Activated CD4-positive, alpha-beta memory T cell treated with anti-CD3 and anti-CD28 coated beads for 36 hours (primary cell): ENCODE measurements around the gene TOB2. TPM values are rescaled to one million over a fixed set of nuclear protein-coding genes. Genes with fewer than 3 reads are reported as not detected.
"Not testable (repeated sequence)": the region's sequence is repeated elsewhere in the genome, so short reads cannot be mapped to it uniquely, and the experiment has no call there.

Experiments used
- CTCF ChIA-PET: fragments of 350-600 bp; sonication (Branson Sonifier 250); formaldehyde crosslinking; loops from one replicate; lab custom pipeline; 2021; ENCODE audit warnings: antibody characterized with exemption, inconsistent platforms; lab: Charles Lee
- POLR2A ChIA-PET: fragments of 350-600 bp; sonication (Branson Sonifier 250); formaldehyde crosslinking; loops from one replicate; lab custom pipeline; 2021; ENCODE audit warnings: antibody characterized with exemption; lab: Charles Lee
- DNase-seq: peaks from one replicate; pipeline ENCODE4 v3.0.0-alpha.2; 2020
- H3K27ac Mint-ChIP-seq: one replicate; pipeline ENCODE4 v1.8.0; 2021; ENCODE audit warnings: mixed read lengths
- H3K27me3 Mint-ChIP-seq: one replicate; pipeline ENCODE4 v1.8.0; 2021; ENCODE audit warnings: mixed read lengths
- H3K36me3 Mint-ChIP-seq: one replicate; pipeline ENCODE4 v1.8.0; 2021; ENCODE audit warnings: mixed read lengths
- H3K4me1 Mint-ChIP-seq: one replicate; pipeline ENCODE4 v1.8.0; 2021; ENCODE audit warnings: low read depth, mixed read lengths
- H3K4me3 Mint-ChIP-seq: one replicate; pipeline ENCODE4 v1.8.0; 2021; ENCODE audit warnings: mild to moderate bottlenecking, mixed read lengths
- H3K9me3 Mint-ChIP-seq: one replicate; pipeline ENCODE4 v1.8.0; 2021; ENCODE audit warnings: mixed read lengths
- intact Hi-C: fragments of 100-400 bp; cut with micrococcal nuclease; formaldehyde crosslinking; loops from one replicate; pipeline ENCODE4 v1.15.1; 2023
- total RNA-seq, 2 experiments: library from RNA; stranded (reverse); gene quantifications; one replicate each; pipeline ENCODE4 v1.2.3, GENCODE V29; 2021

Gene TOB2
- total RNA-seq, 2 experiments from 2014 or later: 34.2 TPM

DNA sequence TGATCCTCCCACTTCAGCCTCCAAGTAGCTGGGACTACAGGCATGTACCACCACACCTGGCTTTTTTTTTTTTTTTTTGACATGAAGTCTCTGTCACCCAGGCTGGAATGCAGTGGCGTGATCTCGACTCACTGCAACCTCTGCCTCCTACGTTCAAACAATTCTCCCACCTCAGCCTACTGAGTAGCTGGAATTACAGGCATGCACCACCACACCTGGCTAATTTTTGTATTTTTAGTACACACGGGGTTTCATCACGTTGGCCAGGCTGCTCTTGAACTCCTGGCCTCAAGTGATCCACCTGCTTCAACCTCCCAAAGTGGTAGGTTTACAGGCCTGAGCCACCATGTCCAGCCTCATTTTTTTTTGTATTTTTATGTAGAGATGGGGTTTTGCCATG lies 6.1 kb downstream of the TOB2 start:
- POLR2A ChIA-PET, H3K9me3 Mint-ChIP-seq, DNase-seq, H3K4me3 Mint-ChIP-seq, CTCF ChIA-PET, H3K27ac Mint-ChIP-seq, H3K27me3 Mint-ChIP-seq: not testable (repeated sequence)
- intact Hi-C loops: loop anchor here (10.0 kb wide), 1 partner anchor 346 kb away; the partner anchor contains the start of gene EP300
- H3K4me1 Mint-ChIP-seq: peaks cover 36% of the 10 kb centered on the region
- H3K36me3 Mint-ChIP-seq: peaks cover 36% of the 10 kb centered on the region

DNA sequence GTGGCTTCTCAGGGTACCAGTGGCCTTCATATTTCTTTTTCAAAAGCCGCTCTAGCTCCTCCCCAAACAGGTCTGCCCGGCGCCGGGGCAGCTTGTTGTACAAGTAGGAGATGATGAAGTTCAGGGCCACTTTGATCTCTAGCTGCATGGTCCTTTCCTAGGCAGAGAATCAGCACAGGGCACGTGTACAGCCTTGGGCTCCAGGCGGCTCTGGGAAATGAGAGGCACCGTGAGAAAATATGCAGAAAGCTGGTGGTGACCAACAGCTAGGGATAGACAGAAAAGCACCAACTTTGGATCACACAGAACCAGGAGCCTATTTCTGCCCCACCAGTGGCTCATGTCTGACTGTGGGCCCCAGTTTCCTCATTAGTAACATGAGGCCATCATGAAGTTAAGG lies 9.4 kb downstream of the TOB2 start:
- ChIA-PET POLR2A (interaction anchor here (0.5 to 2.0 kb wide), 4 partner anchors 9 to 21 kb away, joined by 3 to 12 read pairs (median 5); partner anchors contain the start of gene TOB2), CTCF (interaction anchor here (0.8 to 1.6 kb wide), 2 partner anchors 9 to 26 kb away, joined by 3 to 4 read pairs; no protein-coding TSS in a partner anchor)
- no peak overlapping the region for H3K4me3 Mint-ChIP-seq
- no peaks in the 10 kb centered on the region for H3K9me3 Mint-ChIP-seq
- no peak for DNase-seq
- H3K36me3 Mint-ChIP-seq: peaks cover 24% of the 10 kb centered on the region
- H3K4me1 Mint-ChIP-seq: peaks cover 18% of the 10 kb centered on the region
- no peak overlapping the region for H3K27ac Mint-ChIP-seq
- intact Hi-C loops: no loop called here
- H3K27me3 Mint-ChIP-seq: no peaks in the 10 kb centered on the region

DNA sequence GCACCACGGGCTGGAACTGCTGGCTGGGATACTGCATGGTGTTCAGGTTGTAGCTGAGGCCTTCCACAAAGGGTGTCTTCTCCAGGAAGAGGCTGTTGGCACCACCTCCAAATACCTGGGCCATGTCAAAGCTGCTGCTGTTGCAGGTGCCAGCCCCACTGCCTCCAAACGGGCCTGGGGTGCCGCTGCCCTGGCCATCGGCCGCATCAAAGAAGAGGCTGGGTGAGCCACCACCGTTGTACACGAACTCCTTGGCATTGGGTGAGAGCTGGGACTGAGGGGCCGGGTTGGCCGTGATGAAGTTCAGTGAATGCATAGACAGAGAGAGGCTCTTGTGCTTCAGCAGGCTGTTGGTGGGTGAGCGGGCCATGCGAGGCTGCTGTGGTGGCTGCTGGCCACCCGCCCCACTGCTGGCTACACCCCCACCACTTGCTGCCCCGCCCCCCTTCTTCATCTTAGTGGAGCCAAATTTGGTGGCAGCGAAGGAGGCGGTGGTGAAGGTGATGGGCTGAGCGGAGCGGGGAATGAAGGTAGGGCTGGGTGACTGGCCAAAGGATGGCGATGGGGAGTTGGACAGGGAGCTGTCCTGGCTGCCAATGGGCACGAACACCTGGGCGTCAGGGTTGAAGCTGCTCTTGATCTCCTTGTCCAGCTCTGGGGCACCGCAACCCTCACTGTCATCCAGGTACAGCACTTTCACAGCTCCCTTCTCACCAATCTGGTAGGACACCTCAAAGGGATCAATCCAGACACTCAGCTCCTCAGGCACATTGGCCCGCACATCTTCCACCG lies 10.1 kb downstream of the TOB2 start:
- no peak for DNase-seq
- ChIA-PET POLR2A (interaction anchor here (0.5 to 2.0 kb wide), 5 partner anchors 9 to 21 kb away, joined by 3 to 12 read pairs (median 3); partner anchors contain the start of gene TOB2), CTCF (interaction anchor here (0.8 to 1.7 kb wide), 3 partner anchors 9 to 33 kb away, joined by 3 to 4 read pairs (median 4); no protein-coding TSS in a partner anchor)
- no peaks in the 10 kb centered on the region for H3K27me3 Mint-ChIP-seq
- H3K9me3 Mint-ChIP-seq: no peaks in the 10 kb centered on the region
- no peak overlapping the region for H3K27ac Mint-ChIP-seq
- intact Hi-C loops: no loop called here
- no peak overlapping the region for H3K4me3 Mint-ChIP-seq
- peaks cover 24% of the 10 kb centered on the region for H3K36me3 Mint-ChIP-seq
- H3K4me1 Mint-ChIP-seq: peaks cover 16% of the 10 kb centered on the region

DNA sequence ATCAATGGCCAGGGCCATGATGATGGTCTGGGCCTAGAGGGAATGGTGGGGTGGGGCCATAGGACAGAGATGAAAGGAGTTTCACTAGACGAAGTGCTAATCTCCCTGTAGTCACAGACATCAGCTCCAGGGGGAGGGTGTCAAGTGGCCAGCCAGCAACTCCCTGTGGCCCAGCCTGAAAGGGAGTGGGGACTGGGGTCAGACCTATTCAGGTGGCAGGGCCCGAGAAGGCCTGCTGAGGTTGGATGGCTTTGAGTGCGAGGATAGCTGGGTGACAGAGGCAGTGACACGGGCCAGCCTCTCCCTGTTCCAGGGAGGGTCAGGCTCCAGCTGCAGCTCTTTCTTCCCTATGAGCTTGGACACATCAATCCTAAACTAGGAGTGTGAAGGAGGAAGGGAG lies 11.0 kb downstream of the TOB2 start:
- Mint-ChIP-seq H3K27me3 (no peaks in the 10 kb centered on the region), H3K36me3 (peaks cover 28% of the 10 kb centered on the region), H3K9me3 (no peaks in the 10 kb centered on the region), H3K27ac (peak overlapping the region; percentile 21), H3K4me3 (no peak overlapping the region), H3K4me1 (peaks cover 16% of the 10 kb centered on the region)
- POLR2A ChIA-PET: interaction anchor here (1.0 kb wide), 1 partner anchor 10 kb away, joined by 3 read pairs; no protein-coding TSS in a partner anchor
- no peak for DNase-seq
- CTCF ChIA-PET: interaction anchor here (1.7 kb wide), 1 partner anchor 32 kb away, joined by 4 read pairs; no protein-coding TSS in a partner anchor
- intact Hi-C loops: no loop called here

DNA sequence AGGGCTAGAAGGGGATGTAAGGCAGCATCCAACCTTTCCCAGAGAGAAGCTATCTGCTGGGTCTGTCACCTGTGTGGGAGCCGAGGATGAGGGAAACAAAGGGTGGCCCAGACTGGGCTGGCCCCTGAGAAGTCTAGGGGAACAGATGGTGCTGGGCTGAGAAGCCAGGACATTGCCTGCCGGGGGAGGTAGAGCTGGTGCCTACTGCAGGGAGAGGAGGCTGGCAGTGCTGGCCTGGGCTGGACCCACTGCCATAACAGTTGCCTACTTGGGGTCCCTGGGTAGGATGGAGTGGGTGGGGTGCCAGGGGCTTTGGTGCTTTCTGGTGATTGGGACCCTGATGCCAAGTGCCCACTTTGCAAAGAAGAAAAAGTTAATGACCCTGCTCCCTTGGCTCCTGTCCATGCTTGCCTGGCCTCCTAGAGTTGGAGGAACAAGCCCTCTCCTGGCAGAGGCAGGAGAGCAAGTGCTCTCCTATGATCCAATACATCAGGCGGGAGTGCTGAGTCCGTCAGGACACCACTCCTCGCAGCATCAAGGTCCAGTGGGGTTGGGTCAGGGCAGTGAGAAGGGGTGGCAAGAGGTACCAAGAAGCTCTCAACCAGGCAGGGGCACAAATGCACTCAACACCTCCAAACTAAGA lies 12.1 kb downstream of the TOB2 start:
- CTCF ChIA-PET: interaction anchor here (1.7 kb wide), 1 partner anchor 31 kb away, joined by 4 read pairs; no protein-coding TSS in a partner anchor
- POLR2A ChIA-PET: not testable (repeated sequence)
- H3K36me3 Mint-ChIP-seq: peaks cover 28% of the 10 kb centered on the region

DNA sequence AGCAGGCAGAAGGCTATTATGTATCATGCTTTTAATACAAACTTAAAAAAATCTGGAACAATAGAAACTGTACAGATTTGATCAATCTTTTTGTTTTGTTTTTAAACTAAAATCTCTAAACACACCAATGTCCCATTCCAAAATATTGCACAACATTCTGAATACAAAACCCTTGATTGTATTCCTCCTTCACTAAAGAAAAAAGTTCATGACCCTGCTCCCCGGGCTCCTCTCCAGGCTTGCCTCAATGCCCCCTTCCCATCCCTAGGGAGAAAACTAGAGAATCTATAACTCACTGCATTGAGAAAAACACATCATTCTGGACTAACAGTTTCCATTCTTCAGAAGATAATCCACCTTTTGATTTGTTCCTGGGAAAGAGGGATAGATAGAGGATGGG lies 13.1 kb downstream of the TOB2 start:
- H3K4me1 Mint-ChIP-seq, H3K9me3 Mint-ChIP-seq, DNase-seq, H3K4me3 Mint-ChIP-seq, H3K27me3 Mint-ChIP-seq, CTCF ChIA-PET, H3K27ac Mint-ChIP-seq, intact Hi-C loops, POLR2A ChIA-PET: not testable (repeated sequence)
- peaks cover 28% of the 10 kb centered on the region for H3K36me3 Mint-ChIP-seq

More for the DNA sequence above, 12.1 kb downstream of the TOB2 start:
- H3K27ac Mint-ChIP-seq, H3K9me3 Mint-ChIP-seq, DNase-seq, H3K4me3 Mint-ChIP-seq, intact Hi-C loops, H3K27me3 Mint-ChIP-seq: not testable (repeated sequence)
- peaks cover 13% of the 10 kb centered on the region for H3K4me1 Mint-ChIP-seq

DNA sequence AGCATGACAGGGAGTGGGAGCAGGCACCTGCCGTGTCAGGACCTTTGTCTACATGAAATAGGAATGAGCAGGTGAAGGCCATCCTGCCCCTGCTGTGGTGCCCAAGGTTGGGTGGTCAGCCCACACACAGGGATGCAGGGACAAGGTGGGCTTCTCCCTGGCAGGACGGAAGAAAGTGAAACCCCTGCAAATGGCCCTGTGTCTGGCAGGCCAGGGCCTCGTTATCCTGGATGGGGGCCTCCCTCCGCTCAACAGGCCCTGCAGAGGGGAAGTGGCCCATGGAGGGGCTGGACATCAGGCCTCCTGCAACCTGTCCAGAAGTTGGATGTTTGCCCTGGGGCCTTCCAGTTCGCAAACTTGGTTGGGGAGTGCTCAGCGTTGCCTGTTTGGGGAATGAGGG lies 14.9 kb downstream of the TOB2 start:
- Mint-ChIP-seq H3K4me3 (no peak overlapping the region), H3K9me3 (no peaks in the 10 kb centered on the region), H3K27ac (no peak overlapping the region), H3K36me3 (peaks cover 25% of the 10 kb centered on the region), H3K27me3 (no peaks in the 10 kb centered on the region), H3K4me1 (peaks cover 9% of the 10 kb centered on the region)
- intact Hi-C loops: no loop called here
- CTCF ChIA-PET: no interaction called here
- POLR2A ChIA-PET: no interaction called here
- DNase-seq: no peak

DNA sequence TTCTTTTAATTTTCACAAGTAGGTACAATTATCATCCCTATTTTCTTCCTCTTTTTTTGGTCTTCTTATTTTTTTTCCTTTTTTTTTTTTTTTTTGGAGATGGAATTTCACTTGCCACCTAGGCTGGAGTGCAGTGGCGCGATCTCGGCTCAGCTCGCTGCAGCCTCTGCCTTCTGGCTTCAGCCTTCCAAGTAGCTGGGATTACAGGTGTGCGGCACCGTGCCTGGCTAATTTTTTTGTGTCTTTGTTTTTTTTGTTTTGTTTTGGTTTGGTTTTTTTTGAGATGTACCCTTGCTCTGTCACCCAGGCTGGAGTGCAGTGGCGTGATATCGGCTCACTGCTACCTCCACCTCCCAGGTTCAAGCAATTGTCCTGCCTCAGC lies 16.7 kb downstream of the TOB2 start:
- CTCF ChIA-PET: no interaction called here
- POLR2A ChIA-PET: no interaction called here
- no peaks in the 10 kb centered on the region for H3K27me3 Mint-ChIP-seq
- H3K9me3 Mint-ChIP-seq: no peaks in the 10 kb centered on the region
- intact Hi-C loops: no loop called here
- no peak overlapping the region for H3K27ac Mint-ChIP-seq
- H3K4me1 Mint-ChIP-seq: peaks cover 14% of the 10 kb centered on the region
- H3K4me3 Mint-ChIP-seq: no peak overlapping the region
- no peak for DNase-seq
- H3K36me3 Mint-ChIP-seq: peaks cover 19% of the 10 kb centered on the region

DNA sequence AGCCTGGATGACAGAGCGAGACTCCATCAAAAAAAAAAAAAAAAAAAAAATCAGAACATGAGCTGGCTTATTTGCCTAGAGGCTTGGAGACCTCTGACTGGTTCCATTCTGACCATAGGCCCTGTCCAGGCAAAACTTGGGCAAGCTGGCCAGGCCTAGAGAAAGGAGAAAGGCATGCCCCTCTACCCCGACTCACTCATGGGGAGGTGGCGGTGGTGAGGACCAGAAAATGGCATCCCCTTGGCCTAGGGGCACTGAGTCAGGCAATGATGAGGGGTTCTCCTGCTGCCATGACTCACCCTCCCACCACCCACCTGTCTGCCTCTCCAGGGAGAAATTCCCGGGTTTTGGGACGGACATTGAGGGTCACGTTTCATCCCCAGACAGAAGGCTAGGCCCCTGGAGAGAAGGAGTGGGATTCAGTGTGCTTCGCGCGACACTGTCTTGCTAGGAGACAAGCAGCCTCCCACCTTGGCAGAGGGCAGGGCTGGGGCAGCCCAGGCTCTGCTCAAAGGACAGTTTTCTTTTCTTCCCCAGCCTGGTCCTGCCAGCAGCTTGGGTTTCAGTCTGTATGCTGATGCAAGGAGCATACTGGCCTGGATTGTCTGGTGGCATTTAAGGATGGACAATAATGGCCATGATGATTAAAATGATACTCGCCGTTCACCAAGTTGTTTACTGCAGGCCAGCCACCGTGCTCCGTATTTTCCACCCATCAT lies 17.2 kb downstream of the TOB2 start:
- ChIA-PET POLR2A (interaction anchor here (0.6 kb wide), 1 partner anchor 12 kb away, joined by 4 read pairs; no protein-coding TSS in a partner anchor), CTCF (no interaction called here)
- H3K4me3 Mint-ChIP-seq: no peak overlapping the region
- peaks cover 19% of the 10 kb centered on the region for H3K36me3 Mint-ChIP-seq
- intact Hi-C loops: no loop called here
- no peaks in the 10 kb centered on the region for H3K27me3 Mint-ChIP-seq
- H3K9me3 Mint-ChIP-seq: no peaks in the 10 kb centered on the region
- no peak for DNase-seq
- peaks cover 14% of the 10 kb centered on the region for H3K4me1 Mint-ChIP-seq
- no peak overlapping the region for H3K27ac Mint-ChIP-seq

DNA sequence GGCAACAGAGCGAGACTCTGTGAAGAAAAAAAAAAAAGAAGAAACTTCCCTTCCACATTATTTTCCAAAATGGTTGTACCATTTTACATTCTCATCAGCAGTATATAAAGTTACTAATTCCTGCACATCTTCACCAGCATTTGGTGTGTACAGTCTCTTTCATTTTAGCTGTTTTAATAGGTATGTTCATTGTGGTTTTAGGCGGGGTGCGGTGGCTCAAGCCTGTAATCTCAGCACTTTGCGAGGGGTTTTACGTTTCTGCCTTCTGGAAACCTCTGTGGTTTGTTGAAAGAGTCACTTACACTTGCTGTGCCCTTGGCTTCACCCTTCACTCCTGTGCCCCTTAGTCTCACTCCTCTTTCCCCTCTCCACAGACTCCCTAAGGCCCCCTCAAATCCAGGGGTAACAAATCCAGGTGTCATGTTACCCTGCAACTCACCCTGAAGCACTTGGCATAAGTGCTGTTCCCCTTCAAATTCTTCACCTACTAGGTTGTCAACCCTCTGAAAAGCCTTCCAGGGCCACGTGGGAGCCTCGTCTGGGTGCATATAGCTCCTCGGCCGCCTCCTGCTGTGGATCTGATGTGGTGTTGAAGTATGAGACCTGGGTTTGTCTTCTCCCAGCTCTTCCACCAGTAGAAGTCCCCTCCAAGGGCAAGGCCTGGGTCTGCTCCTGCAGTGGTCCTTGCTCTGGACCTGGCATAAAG lies 20.8 kb downstream of the TOB2 start:
- intact Hi-C loops: no loop called here
- no peaks in the 10 kb centered on the region for H3K9me3 Mint-ChIP-seq

DNA sequence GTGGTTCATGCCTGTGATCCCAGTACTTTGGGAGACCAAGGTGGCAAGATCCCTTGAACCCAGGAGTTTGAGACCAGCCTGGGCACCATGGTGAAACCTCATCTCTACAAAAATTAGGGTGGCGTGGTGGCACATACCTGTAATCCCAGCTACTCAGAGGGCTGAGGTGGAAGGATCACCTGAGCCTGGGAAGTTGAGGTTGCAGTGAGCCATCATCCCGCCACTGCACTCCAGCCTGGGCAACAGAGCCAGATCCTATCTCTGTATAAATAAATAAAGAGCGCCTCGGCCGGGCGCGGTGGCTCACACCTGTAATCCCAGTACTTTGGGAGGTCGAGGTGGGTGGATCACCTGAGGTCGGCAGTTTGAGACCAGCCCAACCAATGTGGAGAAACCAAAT lies 27.9 kb downstream of the TOB2 start:
- POLR2A ChIA-PET: no interaction called here

More for the DNA sequence above, 20.8 kb downstream of the TOB2 start:
- ChIA-PET CTCF (interaction anchor here (0.5 to 1.3 kb wide), 6 partner anchors 20 to 156 kb away, joined by 3 to 6 read pairs (median 3); no protein-coding TSS in a partner anchor), POLR2A (interaction anchor here (1.2 to 1.6 kb wide), 3 partner anchors 20 to 23 kb away, joined by 4 to 7 read pairs (median 5); partner anchors contain the start of gene TOB2)
- DNase-seq: peak; percentile 82
- Mint-ChIP-seq H3K4me1 (peaks cover 14% of the 10 kb centered on the region), H3K27me3 (no peaks in the 10 kb centered on the region), H3K36me3 (peaks cover 10% of the 10 kb centered on the region), H3K27ac (peak overlapping the region; percentile 83), H3K4me3 (no peak overlapping the region)

More for the DNA sequence above, 27.9 kb downstream of the TOB2 start:
- Mint-ChIP-seq H3K36me3 (peaks cover 5% of the 10 kb centered on the region), H3K9me3 (no peaks in the 10 kb centered on the region), H3K4me1 (peaks cover 12% of the 10 kb centered on the region), H3K4me3 (no peak overlapping the region), H3K27me3 (no peaks in the 10 kb centered on the region), H3K27ac (no peak overlapping the region)
- intact Hi-C loops: no loop called here
- CTCF ChIA-PET: interaction anchor here (0.8 to 1.0 kb wide), 2 partner anchors 15 to 50 kb away, joined by 3 read pairs; partner anchors contain the start of genes ACO2 and PHF5A
- no peak for DNase-seq
